DMS 273 treated with DMSO at 0.1 percent for 48 hours (cell line): ENCODE measurements around the gene WWOX.

ENCODE experiments used
- DNase-seq: peaks from one replicate; lab custom pipeline; 2025; lab: John Stamatoyannopoulos, UW

WWOX gene

GRCh38 chr16:78994135-78994745 lies 894.8 kb downstream of the WWOX start:
- DNase-seq = no peak

GRCh38 chr16:78995441-78995840 lies 896.0 kb downstream of the WWOX start:
- no peak for DNase-seq

- no peak for DNase-seq
Observed at GRCh38 chr16:78996790-78997189, 897.3 kb downstream of the WWOX start.

GRCh38 chr16:78998879-78999278 lies 899.4 kb downstream of the WWOX start:
- DNase-seq = no peak

GRCh38 chr16:79001156-79001967 lies 901.9 kb downstream of the WWOX start:
- DNase-seq = no peak

- no peak for DNase-seq
Observed at GRCh38 chr16:79003026-79003609, 903.7 kb downstream of the WWOX start.

GRCh38 chr16:79004309-79004708 lies 904.9 kb downstream of the WWOX start:
- no peak for DNase-seq

GRCh38 chr16:79005096-79005495 lies 905.6 kb downstream of the WWOX start:
- DNase-seq = no peak

GRCh38 chr16:79006206-79006605 lies 906.8 kb downstream of the WWOX start:
- DNase-seq = no peak

- no peak for DNase-seq
Observed at GRCh38 chr16:79006765-79007164, 907.3 kb downstream of the WWOX start.

GRCh38 chr16:79007614-79008013 lies 908.2 kb downstream of the WWOX start:
- no peak for DNase-seq

GRCh38 chr16:79008036-79008868 lies 908.8 kb downstream of the WWOX start:
- DNase-seq = no peak

GRCh38 chr16:79008869-79009179 lies 909.4 kb downstream of the WWOX start:
- DNase-seq = no peak

GRCh38 chr16:79009896-79010295 lies 910.4 kb downstream of the WWOX start:
- DNase-seq = no peak

GRCh38 chr16:79011282-79011681 lies 911.8 kb downstream of the WWOX start:
- no peak for DNase-seq

GRCh38 chr16:79012671-79013434 lies 913.4 kb downstream of the WWOX start:
- no peak for DNase-seq

- DNase-seq = no peak
Observed at GRCh38 chr16:79013930-79014660, 914.6 kb downstream of the WWOX start.

GRCh38 chr16:79018650-79019429 lies 919.4 kb downstream of the WWOX start:
- no peak for DNase-seq

GRCh38 chr16:79019431-79019830 lies 920.0 kb downstream of the WWOX start:
- DNase-seq = no peak

- no peak for DNase-seq
Observed at GRCh38 chr16:79021991-79022630, 922.7 kb downstream of the WWOX start.
